ENCODE data around the gene IL1R1.

DNA sequence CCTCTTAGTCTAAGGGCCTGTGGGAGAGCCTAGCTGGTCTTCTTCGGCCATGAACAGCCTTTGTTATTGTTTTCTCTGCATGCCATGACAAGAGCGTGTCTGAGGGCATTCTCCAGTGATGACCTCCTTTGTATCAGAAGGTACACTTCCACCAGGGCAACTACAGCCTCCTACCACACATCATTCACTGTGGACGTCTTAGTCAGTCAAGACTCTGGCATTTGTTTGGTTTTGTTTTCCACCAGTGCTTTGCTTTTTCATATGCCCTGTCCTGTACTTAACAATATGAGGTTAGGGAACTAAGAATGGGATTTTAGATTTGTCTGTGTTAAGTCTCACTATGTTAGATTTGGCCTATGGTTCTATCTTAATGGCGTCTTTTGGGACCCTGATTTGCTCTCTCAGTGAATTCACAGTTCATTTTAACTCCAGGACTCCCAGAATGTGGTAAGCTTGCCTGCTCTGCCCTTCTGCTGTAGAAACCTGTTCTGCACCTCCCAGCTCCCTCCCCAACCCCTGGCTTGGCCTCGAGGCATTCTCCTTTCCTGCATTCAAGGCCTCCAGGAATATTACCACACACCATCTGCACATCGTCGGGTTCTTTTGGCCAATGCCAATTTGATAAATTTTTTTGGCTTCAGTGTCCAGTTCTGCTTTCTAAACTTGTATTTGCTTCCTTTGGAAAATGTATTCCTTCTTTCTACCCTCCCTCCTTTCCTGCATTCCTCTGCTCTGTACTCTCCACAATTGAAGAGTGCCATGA is 42.8 kb upstream of the IL1R1 start:
- no peak for TF ChIP-seq POLR2A (IDR thresholded peaks at IDR 0.05)
- no peak for TF ChIP-seq CTCF (IDR thresholded peaks at IDR 0.05 in 8 of 11, conservative IDR thresholded peaks at IDR 0.05 in 3 of 11)
- no peak for TF ChIP-seq POLR2AphosphoS5 (IDR thresholded peaks at IDR 0.05)

Measured in spleen (tissue), 7 donors.